Progenitor cell of endocrine pancreas (in vitro differentiated cells): ENCODE data around the gene PEAR1. TPM values are rescaled to one million over a fixed set of nuclear protein-coding genes. Genes with fewer than 3 reads are reported as not detected.

Source experiments
- DNase-seq: peaks from one replicate; pipeline ENCODE4 v3.0.0; 2021; ENCODE audit warnings: low spot score; ENCODE audit not compliant: unreplicated experiment
- H3K27ac Mint-ChIP-seq: 2 replicates; pipeline ENCODE4 v1.8.0; 2021; ENCODE audit warnings: mild to moderate bottlenecking, moderate library complexity, mixed read lengths
- H3K27me3 Mint-ChIP-seq: 2 replicates; pipeline ENCODE4 v1.8.0; 2021; ENCODE audit warnings: mixed read lengths
- H3K36me3 Mint-ChIP-seq: 2 replicates; pipeline ENCODE4 v1.8.0; 2022; ENCODE audit warnings: mixed read lengths; ENCODE audit not compliant: insufficient read depth
- H3K4me1 Mint-ChIP-seq: 2 replicates; pipeline ENCODE4 v1.8.0; 2021; ENCODE audit warnings: low read depth, mixed read lengths
- H3K4me3 Mint-ChIP-seq: 2 replicates; pipeline ENCODE4 v1.8.0; 2021; ENCODE audit warnings: low read depth, mild to moderate bottlenecking, moderate library complexity, mixed read lengths
- H3K9me3 Mint-ChIP-seq: 2 replicates; pipeline ENCODE4 v1.8.0; 2021; ENCODE audit warnings: low read depth, mixed read lengths
- CTCF ChIP-seq: fragments of 200-600 bp; sonication (generic); IDR thresholded peaks from one replicate; pipeline ENCODE4 v1.5.0; 2021; ENCODE audit warnings: antibody characterized with exemption, mild to moderate bottlenecking; ENCODE audit not compliant: unreplicated experiment
- long read RNA-seq: library from polyadenylated mRNA; unstranded; transcript quantifications from one replicate; pipeline ENCODE4 v2.0.0, GENCODE V29; 2020
- total RNA-seq: library from RNA; stranded (reverse); gene quantifications from 2 replicates; pipeline ENCODE4 v1.2.1, GENCODE V29; 2021

The PEAR1 gene, protein sequence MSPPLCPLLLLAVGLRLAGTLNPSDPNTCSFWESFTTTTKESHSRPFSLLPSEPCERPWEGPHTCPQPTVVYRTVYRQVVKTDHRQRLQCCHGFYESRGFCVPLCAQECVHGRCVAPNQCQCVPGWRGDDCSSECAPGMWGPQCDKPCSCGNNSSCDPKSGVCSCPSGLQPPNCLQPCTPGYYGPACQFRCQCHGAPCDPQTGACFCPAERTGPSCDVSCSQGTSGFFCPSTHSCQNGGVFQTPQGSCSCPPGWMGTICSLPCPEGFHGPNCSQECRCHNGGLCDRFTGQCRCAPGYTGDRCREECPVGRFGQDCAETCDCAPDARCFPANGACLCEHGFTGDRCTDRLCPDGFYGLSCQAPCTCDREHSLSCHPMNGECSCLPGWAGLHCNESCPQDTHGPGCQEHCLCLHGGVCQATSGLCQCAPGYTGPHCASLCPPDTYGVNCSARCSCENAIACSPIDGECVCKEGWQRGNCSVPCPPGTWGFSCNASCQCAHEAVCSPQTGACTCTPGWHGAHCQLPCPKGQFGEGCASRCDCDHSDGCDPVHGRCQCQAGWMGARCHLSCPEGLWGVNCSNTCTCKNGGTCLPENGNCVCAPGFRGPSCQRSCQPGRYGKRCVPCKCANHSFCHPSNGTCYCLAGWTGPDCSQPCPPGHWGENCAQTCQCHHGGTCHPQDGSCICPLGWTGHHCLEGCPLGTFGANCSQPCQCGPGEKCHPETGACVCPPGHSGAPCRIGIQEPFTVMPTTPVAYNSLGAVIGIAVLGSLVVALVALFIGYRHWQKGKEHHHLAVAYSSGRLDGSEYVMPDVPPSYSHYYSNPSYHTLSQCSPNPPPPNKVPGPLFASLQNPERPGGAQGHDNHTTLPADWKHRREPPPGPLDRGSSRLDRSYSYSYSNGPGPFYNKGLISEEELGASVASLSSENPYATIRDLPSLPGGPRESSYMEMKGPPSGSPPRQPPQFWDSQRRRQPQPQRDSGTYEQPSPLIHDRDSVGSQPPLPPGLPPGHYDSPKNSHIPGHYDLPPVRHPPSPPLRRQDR
- 0.20 TPM in 1 of 2 replicates, not detected in the other for total RNA-seq
- long read RNA-seq: 0 reads

GRCh38 chr1:156893048-156893953 lies at the start of gene PEAR1:
PEAR1 (plus strand) TSS chr1:156893718; CDS start chr1:156903927, 10,209 bp downstream.
- Mint-ChIP-seq H3K27me3 (peaks cover 81% of the 10 kb centered on the region), H3K36me3 (no peaks in the 10 kb centered on the region), H3K27ac (no peak within 1 kb of the TSS), H3K4me1 (peaks cover 4% of the 10 kb centered on the region), H3K4me3 (peak within 1 kb of the TSS; percentile 41), H3K9me3 (no peaks in the 10 kb centered on the region)
- peak; percentile 32 for TF ChIP-seq CTCF
- DNase-seq: no peak

DNA sequence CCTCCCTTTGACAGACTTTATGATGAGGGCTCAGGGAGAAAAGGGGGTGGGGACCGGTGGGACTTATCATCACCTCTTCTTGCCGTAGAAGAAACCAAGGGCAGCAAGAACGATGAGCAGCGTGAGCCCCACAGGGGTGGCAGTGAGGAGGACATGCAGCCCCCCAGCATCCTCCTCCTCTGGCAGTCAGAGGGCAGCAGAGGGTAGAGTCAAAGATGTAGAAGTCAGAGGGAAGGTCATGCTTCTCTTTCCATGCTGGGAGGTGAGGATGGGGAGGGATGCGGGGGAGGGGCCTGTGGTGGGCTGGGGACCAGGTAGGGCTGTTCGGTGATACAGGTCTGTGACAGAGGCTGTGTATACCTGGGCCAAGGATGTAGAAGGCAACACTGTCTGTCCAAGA lies 49.4 kb upstream of the PEAR1 start:
- Mint-ChIP-seq H3K36me3 (no peaks in the 10 kb centered on the region), H3K27me3 (peaks cover 90% of the 10 kb centered on the region), H3K4me3 (no peak overlapping the region)

DNA sequence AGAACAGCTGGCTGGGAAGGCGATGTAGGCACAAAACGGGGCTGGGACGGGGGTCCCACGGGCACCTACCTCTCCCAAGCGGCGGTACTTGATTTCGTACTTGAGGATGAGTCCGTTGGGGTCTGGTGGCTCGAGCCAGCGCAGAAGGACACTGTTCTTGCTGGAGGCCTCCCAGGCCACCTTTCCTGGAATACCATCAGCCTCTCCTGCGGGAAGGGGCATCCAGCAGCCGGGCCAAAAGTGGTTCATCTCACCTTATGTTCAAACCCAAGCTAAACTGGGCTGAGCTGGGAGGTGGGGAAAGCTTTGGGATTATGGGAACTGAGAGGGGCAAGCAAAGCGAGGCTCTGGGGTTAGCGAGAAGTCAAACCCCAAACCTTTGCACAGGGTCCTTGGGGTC lies 48.9 kb upstream of the PEAR1 start:
- H3K36me3 Mint-ChIP-seq: no peaks in the 10 kb centered on the region
- no peak overlapping the region for H3K27ac Mint-ChIP-seq
- DNase-seq: no peak
- no peak overlapping the region for H3K4me3 Mint-ChIP-seq
- H3K4me1 Mint-ChIP-seq: peaks cover 5% of the 10 kb centered on the region
- no peak for TF ChIP-seq CTCF
- H3K27me3 Mint-ChIP-seq: peaks cover 94% of the 10 kb centered on the region
- H3K9me3 Mint-ChIP-seq: no peaks in the 10 kb centered on the region

More for the DNA sequence above, 49.4 kb upstream of the PEAR1 start:
- H3K4me1 Mint-ChIP-seq: peaks cover 5% of the 10 kb centered on the region
- H3K9me3 Mint-ChIP-seq: no peaks in the 10 kb centered on the region
- TF ChIP-seq CTCF: no peak
- no peak overlapping the region for H3K27ac Mint-ChIP-seq
- no peak for DNase-seq

GRCh38 chr1:156845055-156845952 lies 48.2 kb upstream of the PEAR1 start:
- no peaks in the 10 kb centered on the region for H3K36me3 Mint-ChIP-seq
- no peak for DNase-seq
- H3K4me3 Mint-ChIP-seq: peak overlapping the region; percentile 50
- TF ChIP-seq CTCF: no peak
- peaks cover 97% of the 10 kb centered on the region for H3K27me3 Mint-ChIP-seq
- H3K4me1 Mint-ChIP-seq: peaks cover 5% of the 10 kb centered on the region
- H3K9me3 Mint-ChIP-seq: no peaks in the 10 kb centered on the region
- no peak overlapping the region for H3K27ac Mint-ChIP-seq
